Right lobe of liver (tissue), 4 donors: ENCODE results near the gene FOXP1.

ENCODE experiments used
- CTCF ChIP-seq, 4 donors: fragments of 200-600 bp in 3 of 4; fragments of 450-650 bp in 1 of 4; IDR thresholded peaks; one replicate each; pipeline versions ENCODE4 v1.5.1 to v1.8.0; 2016 to 2022; ENCODE audit warnings: antibody characterized with exemption in 4 of 4, mild to moderate bottlenecking in 2 of 4
- POLR2A ChIP-seq: fragments of 450-650 bp; IDR thresholded peaks from one replicate; pipeline ENCODE4 v1.6.1; 2017; ENCODE audit warnings: antibody characterized with exemption, mild to moderate bottlenecking
- donor health status: DM: no; HTN: no; CAD: no.
- donor health status: DM: no; HTN: no; CAD: no.
- donor health status: DM: no; HTN: yes; CAD: no.

- TF ChIP-seq POLR2A, result no peak
- no peak for TF ChIP-seq CTCF (IDR thresholded peaks at IDR 0.05)
These were observed 298.4 kb downstream of the FOXP1 start for GRCh38 chr3:71285086-71285485.
